DOHH2 (cell line): ENCODE results near the gene POR.

Experiments used
- CTCF ChIP-seq: fragments of 200-600 bp; sonication (generic); IDR thresholded peaks from one replicate; pipeline ENCODE4 v1.5.1; 2014; ENCODE audit warnings: antibody characterized with exemption, mild to moderate bottlenecking, low read depth, low read length; ENCODE audit not compliant: poor library complexity, severe bottlenecking
- EZH2phosphoT487 ChIP-seq: fragments of 200-600 bp; sonication (generic); IDR thresholded peaks from 2 replicates; pipeline ENCODE4 v1.6.1; 2017; ENCODE audit warnings: borderline replicate concordance, mild to moderate bottlenecking, antibody characterized with exemption, low read length, moderate library complexity, mixed read lengths

GRCh38 chr7:75957021-75957736 lies 42.2 kb downstream of the POR start:
- TF ChIP-seq CTCF (no peak), EZH2phosphoT487 (no peak)
